Activated CD8-positive, alpha-beta T cell treated with anti-CD3 and anti-CD28 coated beads for 36 hours (primary cell): ENCODE measurements around the gene ANKRD36. TPM values are rescaled to one million over a fixed set of nuclear protein-coding genes. Genes with fewer than 3 reads are reported as not detected.
A peak's percentile ranks its signal among the peaks of the same experiment; 100 is the strongest.
"Not testable (repeated sequence)": the region's sequence is repeated elsewhere in the genome, so short reads cannot be mapped to it uniquely, and the experiment has no call there.

ENCODE experiments used
- ATAC-seq: fragments of 200-7000 bp; cut with Tn5 transposase; one replicate; pipeline ENCODE4 v1.10.0; 2021; ENCODE audit warnings: mild to moderate bottlenecking, moderate library complexity
- CTCF ChIA-PET: fragments of 350-600 bp; sonication (Branson Sonifier 250); formaldehyde crosslinking; loops from one replicate; lab custom pipeline; 2021; ENCODE audit warnings: antibody characterized with exemption; lab: Charles Lee
- POLR2A ChIA-PET: fragments of 350-600 bp; sonication (Branson Sonifier 250); formaldehyde crosslinking; loops from one replicate; lab custom pipeline; 2021; ENCODE audit warnings: antibody characterized with exemption; lab: Charles Lee
- DNase-seq: peaks from one replicate; pipeline ENCODE4 v3.0.0-alpha.2; 2020
- H3K27ac Mint-ChIP-seq: one replicate; pipeline ENCODE4 v1.8.0; 2021; ENCODE audit warnings: mild to moderate bottlenecking, mixed read lengths
- H3K27me3 Mint-ChIP-seq: one replicate; pipeline ENCODE4 v1.8.0; 2021; ENCODE audit warnings: mixed read lengths
- H3K36me3 Mint-ChIP-seq: one replicate; pipeline ENCODE4 v1.8.0; 2021; ENCODE audit warnings: low read depth, mixed read lengths
- H3K4me1 Mint-ChIP-seq: one replicate; pipeline ENCODE4 v1.8.0; 2021; ENCODE audit warnings: low read depth, mixed read lengths
- H3K4me3 Mint-ChIP-seq: one replicate; pipeline ENCODE4 v1.8.0; 2021; ENCODE audit warnings: mild to moderate bottlenecking, moderate library complexity, mixed read lengths
- H3K9me3 Mint-ChIP-seq: one replicate; pipeline ENCODE4 v1.8.0; 2021; ENCODE audit warnings: mixed read lengths
- intact Hi-C: fragments of 100-400 bp; cut with micrococcal nuclease; formaldehyde crosslinking; loops from one replicate; pipeline ENCODE4 v1.10.0; 2022
- total RNA-seq, 2 experiments: library from RNA; stranded (reverse); gene quantifications; one replicate each; pipeline ENCODE4 v1.2.3, GENCODE V29; 2021
- TF ChIP-seq, protein P1 (sequence below): fragments of 200-600 bp; IDR thresholded peaks from one replicate; pipeline ENCODE4 v1.8.0; 2022; ENCODE audit warnings: antibody characterized with exemption, mild to moderate bottlenecking

ANKRD36 gene
- total RNA-seq, 2 experiments from 2014 or later: 27.0 to 27.3 TPM

DNA sequence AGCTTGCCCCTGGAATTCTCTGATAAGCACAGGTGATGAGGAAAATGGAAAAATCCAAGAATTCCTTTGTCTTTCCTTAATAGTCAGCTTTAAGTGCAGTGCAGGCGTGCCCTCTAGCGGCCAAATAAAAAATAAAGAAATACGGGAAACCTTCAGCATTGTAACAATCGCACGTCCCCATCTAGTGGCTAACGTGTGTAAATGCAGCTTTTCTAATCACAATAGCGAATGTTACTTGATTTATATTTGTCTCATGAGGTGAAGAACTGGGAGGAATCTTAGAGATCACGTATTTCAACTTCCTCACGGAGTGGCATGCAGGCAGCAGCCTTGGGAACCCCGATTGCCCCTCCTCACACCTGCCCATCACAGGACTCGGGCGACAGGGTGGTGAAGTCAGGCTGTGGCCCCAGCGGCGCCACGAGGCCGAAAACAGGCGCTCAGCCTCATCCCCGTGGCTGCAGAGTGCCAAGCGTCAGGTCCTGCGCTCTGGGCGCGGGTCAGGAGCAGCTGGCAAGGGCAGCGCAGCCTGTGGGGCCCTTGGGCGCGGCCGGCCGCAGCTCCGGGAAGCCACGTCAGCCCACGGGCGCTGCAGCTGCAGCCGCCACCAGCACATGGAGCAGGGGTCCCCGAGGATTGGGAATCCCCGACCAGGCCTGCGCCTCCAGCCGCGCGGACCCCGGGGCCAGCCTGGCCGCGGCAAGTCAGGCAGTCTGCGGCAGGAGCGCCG, 468 bp upstream of the ANKRD36 start:
- peak; percentile 65 for ATAC-seq
- peak overlapping the region; percentile 94 for H3K27ac Mint-ChIP-seq
- CTCF ChIA-PET: interaction anchor here (0.8 to 3.5 kb wide), 31 partner anchors 9 to 558 kb away, joined by 3 to 34 read pairs (median 5); partner anchors contain the start of genes ANKRD39 and CNNM3

DNA sequence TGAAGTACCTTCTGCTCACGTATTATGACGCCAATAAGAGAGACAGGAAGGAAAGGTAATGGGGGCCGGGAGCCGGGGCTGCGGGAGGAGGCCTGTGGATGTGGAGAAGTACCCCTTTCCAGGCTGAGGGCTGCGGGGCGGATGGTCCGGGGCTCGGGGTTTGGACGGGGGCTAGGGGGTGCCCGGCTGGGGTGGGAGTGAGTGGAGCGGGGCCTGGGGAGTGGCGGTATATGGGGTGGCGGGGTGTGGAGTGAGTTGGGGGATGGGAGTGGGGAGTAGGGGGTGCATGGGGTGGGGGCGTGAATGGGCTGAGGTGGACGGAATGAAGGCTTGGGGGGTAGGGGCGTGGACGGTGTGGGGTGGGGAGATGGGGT, 916 bp downstream of the ANKRD36 start:
- CTCF ChIA-PET: interaction anchor here (1.4 to 3.5 kb wide), 5 partner anchors 13 to 298 kb away, joined by 3 to 34 read pairs (median 5); partner anchors contain the start of genes ANKRD39 and CNNM3
- Mint-ChIP-seq H3K4me3 (peak overlapping the region; percentile 96), H3K27ac (peak overlapping the region; percentile 97)
- DNase-seq, intact Hi-C loops, POLR2A ChIA-PET, H3K27me3 Mint-ChIP-seq, ATAC-seq, H3K4me1 Mint-ChIP-seq, H3K36me3 Mint-ChIP-seq, H3K9me3 Mint-ChIP-seq: not testable (repeated sequence)

More for the DNA sequence above, 468 bp upstream of the ANKRD36 start:
- DNase-seq: peak; percentile 73
- H3K9me3 Mint-ChIP-seq, intact Hi-C loops, H3K36me3 Mint-ChIP-seq, H3K4me1 Mint-ChIP-seq: not testable (repeated sequence)
- H3K4me3 Mint-ChIP-seq: peak overlapping the region; percentile 84
- POLR2A ChIA-PET: interaction anchor here (0.7 to 1.0 kb wide), 3 partner anchors 103 to 582 kb away, joined by 3 read pairs; no protein-coding TSS in a partner anchor
- peaks cover 10% of the 10 kb centered on the region for H3K27me3 Mint-ChIP-seq
- TF ChIP-seq, protein P1, sequence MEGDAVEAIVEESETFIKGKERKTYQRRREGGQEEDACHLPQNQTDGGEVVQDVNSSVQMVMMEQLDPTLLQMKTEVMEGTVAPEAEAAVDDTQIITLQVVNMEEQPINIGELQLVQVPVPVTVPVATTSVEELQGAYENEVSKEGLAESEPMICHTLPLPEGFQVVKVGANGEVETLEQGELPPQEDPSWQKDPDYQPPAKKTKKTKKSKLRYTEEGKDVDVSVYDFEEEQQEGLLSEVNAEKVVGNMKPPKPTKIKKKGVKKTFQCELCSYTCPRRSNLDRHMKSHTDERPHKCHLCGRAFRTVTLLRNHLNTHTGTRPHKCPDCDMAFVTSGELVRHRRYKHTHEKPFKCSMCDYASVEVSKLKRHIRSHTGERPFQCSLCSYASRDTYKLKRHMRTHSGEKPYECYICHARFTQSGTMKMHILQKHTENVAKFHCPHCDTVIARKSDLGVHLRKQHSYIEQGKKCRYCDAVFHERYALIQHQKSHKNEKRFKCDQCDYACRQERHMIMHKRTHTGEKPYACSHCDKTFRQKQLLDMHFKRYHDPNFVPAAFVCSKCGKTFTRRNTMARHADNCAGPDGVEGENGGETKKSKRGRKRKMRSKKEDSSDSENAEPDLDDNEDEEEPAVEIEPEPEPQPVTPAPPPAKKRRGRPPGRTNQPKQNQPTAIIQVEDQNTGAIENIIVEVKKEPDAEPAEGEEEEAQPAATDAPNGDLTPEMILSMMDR: peak; percentile 92

DNA sequence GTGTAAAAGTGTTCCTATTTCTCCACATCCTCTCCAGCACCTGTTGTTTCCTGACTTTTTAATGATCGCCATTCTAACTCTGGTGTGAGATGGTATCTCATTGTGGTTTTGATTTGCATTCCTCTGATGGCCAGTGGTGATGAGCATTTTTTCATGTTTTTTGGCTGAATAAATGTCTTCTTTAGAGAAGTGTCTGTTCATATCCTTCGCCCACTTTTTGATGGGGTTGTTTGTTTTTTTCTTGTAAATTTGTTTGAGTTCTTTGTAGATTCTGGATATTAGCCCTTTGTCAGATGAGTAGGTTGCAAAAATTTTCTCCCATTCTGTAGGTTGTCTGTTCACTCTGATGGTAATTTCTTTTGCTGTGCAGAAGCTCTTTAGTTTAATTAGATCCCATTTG, 16.1 kb downstream of the ANKRD36 start:
- H3K27ac Mint-ChIP-seq, intact Hi-C loops, H3K27me3 Mint-ChIP-seq, H3K4me1 Mint-ChIP-seq, H3K9me3 Mint-ChIP-seq, DNase-seq, POLR2A ChIA-PET, ATAC-seq, CTCF ChIA-PET, H3K4me3 Mint-ChIP-seq: not testable (repeated sequence)
- H3K36me3 Mint-ChIP-seq: peaks cover 25% of the 10 kb centered on the region

DNA sequence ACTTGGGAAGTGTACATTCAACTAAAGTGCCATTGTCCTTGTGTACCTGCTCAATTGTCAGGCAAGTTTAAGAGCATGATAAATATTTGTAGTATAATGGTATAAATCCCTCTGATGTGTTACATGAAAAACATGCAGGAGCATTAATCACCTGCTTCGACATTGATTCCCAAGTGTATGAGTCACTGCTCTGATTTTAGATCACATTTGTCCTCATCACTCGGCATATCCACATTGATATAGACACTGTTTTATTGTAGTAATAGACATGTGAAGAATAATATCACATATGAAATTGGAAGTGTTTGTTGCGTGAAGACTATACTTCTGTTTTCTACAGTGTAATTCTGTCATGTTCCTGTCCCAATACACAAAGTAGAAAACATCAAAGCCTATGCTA, 31.1 kb downstream of the ANKRD36 start:
- H3K27ac Mint-ChIP-seq, DNase-seq, CTCF ChIA-PET, H3K9me3 Mint-ChIP-seq, POLR2A ChIA-PET, H3K27me3 Mint-ChIP-seq, H3K4me3 Mint-ChIP-seq, intact Hi-C loops, H3K4me1 Mint-ChIP-seq, ATAC-seq: not testable (repeated sequence)
- H3K36me3 Mint-ChIP-seq: peaks cover 25% of the 10 kb centered on the region

DNA sequence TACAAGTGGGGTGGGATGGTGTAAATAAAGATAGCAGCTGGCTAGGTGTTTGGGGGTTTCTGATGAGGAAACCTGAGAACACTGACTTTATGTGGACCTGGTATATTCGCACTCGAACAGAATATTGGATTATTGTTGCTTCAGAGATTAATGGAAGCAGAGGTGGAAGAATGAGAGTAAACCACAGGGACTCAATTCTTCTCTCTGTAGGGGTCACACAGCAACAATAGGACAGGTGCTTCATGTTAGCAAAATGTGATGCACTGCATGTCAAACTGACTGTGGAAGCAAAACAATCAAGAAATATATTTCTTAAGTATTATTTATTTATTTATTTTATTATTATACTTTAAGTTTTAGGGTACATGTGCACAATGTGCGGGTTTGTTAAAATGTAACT, 53.6 kb downstream of the ANKRD36 start:
- CTCF ChIA-PET, H3K4me1 Mint-ChIP-seq, intact Hi-C loops, H3K4me3 Mint-ChIP-seq, H3K27me3 Mint-ChIP-seq, H3K27ac Mint-ChIP-seq, ATAC-seq, DNase-seq, POLR2A ChIA-PET: not testable (repeated sequence)
- Mint-ChIP-seq H3K36me3 (peaks cover 34% of the 10 kb centered on the region), H3K9me3 (peaks cover 13% of the 10 kb centered on the region)

DNA sequence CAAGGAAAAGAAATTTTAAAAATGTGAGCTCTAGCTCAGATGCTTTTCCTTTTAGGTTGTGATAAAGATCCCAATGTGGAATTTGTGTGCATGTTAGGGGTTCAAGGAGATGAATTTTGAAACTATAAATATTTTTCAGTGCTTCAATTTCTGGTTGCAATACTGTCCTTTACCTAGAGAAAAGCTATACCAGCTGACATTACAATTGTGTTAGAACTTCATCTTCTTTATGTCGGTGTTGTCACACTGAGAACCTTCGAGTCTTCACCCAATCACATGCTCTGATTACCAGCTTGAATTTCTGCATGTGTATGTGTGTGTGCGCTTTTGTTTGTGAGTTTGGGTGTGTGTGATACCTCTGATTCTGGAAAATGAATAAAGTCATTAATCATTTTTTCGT, 55.0 kb downstream of the ANKRD36 start:
- CTCF ChIA-PET, H3K27ac Mint-ChIP-seq, DNase-seq, ATAC-seq, H3K4me1 Mint-ChIP-seq, intact Hi-C loops, H3K27me3 Mint-ChIP-seq, H3K4me3 Mint-ChIP-seq, POLR2A ChIA-PET: not testable (repeated sequence)
- Mint-ChIP-seq H3K36me3 (peaks cover 34% of the 10 kb centered on the region), H3K9me3 (peaks cover 13% of the 10 kb centered on the region)

GRCh38 chr2:97168583-97168982, 55.6 kb downstream of the ANKRD36 start:
- H3K4me1 Mint-ChIP-seq, DNase-seq, POLR2A ChIA-PET, H3K4me3 Mint-ChIP-seq, H3K27ac Mint-ChIP-seq, CTCF ChIA-PET, ATAC-seq, intact Hi-C loops, H3K27me3 Mint-ChIP-seq: not testable (repeated sequence)
- Mint-ChIP-seq H3K9me3 (peaks cover 13% of the 10 kb centered on the region), H3K36me3 (peaks cover 36% of the 10 kb centered on the region)

DNA sequence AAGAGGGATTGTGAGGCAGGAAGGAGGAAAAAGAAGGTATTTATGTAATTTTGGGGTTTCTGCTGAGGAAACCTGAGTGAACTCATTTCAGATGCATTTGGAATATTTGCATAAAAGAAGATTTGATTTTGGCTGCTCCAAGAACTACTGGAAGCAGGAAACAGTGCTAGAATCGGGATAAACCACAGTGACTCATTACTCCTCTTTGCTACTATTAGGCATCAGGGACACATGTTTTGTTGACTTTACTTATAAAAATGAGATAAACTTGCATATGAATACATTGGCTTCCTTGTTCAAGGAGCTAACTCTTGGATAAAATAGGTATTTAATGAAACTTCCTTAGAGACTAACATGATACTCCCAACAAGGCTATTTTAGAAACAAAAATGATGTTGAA, 67.4 kb downstream of the ANKRD36 start:
- H3K9me3 Mint-ChIP-seq, POLR2A ChIA-PET, intact Hi-C loops, CTCF ChIA-PET, H3K27ac Mint-ChIP-seq, H3K4me3 Mint-ChIP-seq, DNase-seq, H3K27me3 Mint-ChIP-seq, ATAC-seq, H3K4me1 Mint-ChIP-seq: not testable (repeated sequence)
- peaks cover 19% of the 10 kb centered on the region for H3K36me3 Mint-ChIP-seq

DNA sequence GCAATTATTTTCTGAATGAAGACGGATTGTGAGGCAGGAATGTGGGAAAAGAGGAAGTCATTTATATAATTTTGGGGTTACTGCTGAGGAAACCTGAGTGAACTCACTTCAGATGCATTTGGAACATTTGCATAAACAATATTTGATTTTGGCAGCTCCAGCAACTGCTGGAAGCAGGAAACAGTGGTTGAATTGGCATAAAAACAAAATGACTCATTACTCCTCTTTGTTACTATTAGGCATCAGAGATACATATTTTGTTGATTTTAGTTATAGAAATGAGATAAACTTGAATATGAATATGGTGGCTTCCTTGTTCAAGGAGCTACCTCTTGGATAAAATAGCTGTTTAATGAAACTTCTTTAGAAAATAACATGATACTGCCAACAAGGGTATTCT, 82.4 kb downstream of the ANKRD36 start:
- CTCF ChIA-PET, POLR2A ChIA-PET, H3K27ac Mint-ChIP-seq: not testable (repeated sequence)

GRCh38 chr2:97197251-97197650, 84.3 kb downstream of the ANKRD36 start:
- H3K27me3 Mint-ChIP-seq, H3K9me3 Mint-ChIP-seq, DNase-seq, H3K4me3 Mint-ChIP-seq, H3K27ac Mint-ChIP-seq, ATAC-seq, intact Hi-C loops, POLR2A ChIA-PET, H3K4me1 Mint-ChIP-seq, CTCF ChIA-PET: not testable (repeated sequence)
- peaks cover 36% of the 10 kb centered on the region for H3K36me3 Mint-ChIP-seq

More for the DNA sequence above, 82.4 kb downstream of the ANKRD36 start:
- intact Hi-C loops, H3K9me3 Mint-ChIP-seq, H3K4me1 Mint-ChIP-seq, DNase-seq, H3K4me3 Mint-ChIP-seq, ATAC-seq, H3K27me3 Mint-ChIP-seq: not testable (repeated sequence)
- H3K36me3 Mint-ChIP-seq: peaks cover 43% of the 10 kb centered on the region

DNA sequence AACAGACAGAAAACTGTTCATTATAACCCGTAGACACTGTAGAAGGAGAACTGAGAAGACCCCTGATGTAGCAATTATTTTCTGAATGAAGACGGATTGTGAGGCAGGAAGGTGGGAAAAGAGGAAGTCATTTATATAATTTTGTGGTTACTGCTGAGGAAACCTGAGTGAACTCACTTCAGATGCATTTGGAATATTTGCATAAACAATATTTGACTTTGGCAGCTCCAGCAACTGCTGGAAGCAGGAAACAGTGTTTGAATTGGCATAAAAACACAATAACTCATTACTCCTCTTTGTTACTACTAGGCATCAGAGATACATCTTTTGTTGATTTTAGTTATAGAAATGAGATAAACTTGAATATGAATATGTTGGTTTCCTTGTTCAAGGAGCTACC, 87.9 kb downstream of the ANKRD36 start:
- DNase-seq, H3K27ac Mint-ChIP-seq, ATAC-seq, POLR2A ChIA-PET, CTCF ChIA-PET, H3K4me1 Mint-ChIP-seq, H3K9me3 Mint-ChIP-seq, H3K27me3 Mint-ChIP-seq, intact Hi-C loops, H3K4me3 Mint-ChIP-seq: not testable (repeated sequence)
- H3K36me3 Mint-ChIP-seq: peaks cover 17% of the 10 kb centered on the region
